ENCODE results near the gene LRRC23. TPM values are rescaled to one million over a fixed set of nuclear protein-coding genes. Genes with fewer than 3 reads are reported as not detected.
A peak's percentile ranks its signal among the peaks of the same experiment; 100 is the strongest.
"Not testable (repeated sequence)": the region's sequence is repeated elsewhere in the genome, so short reads cannot be mapped to it uniquely, and the experiment has no call there.

LRRC23 gene
- total and polyA plus RNA-seq, 2 experiments from 2014 or later, result 2.4 to 9.1 TPM

DNA sequence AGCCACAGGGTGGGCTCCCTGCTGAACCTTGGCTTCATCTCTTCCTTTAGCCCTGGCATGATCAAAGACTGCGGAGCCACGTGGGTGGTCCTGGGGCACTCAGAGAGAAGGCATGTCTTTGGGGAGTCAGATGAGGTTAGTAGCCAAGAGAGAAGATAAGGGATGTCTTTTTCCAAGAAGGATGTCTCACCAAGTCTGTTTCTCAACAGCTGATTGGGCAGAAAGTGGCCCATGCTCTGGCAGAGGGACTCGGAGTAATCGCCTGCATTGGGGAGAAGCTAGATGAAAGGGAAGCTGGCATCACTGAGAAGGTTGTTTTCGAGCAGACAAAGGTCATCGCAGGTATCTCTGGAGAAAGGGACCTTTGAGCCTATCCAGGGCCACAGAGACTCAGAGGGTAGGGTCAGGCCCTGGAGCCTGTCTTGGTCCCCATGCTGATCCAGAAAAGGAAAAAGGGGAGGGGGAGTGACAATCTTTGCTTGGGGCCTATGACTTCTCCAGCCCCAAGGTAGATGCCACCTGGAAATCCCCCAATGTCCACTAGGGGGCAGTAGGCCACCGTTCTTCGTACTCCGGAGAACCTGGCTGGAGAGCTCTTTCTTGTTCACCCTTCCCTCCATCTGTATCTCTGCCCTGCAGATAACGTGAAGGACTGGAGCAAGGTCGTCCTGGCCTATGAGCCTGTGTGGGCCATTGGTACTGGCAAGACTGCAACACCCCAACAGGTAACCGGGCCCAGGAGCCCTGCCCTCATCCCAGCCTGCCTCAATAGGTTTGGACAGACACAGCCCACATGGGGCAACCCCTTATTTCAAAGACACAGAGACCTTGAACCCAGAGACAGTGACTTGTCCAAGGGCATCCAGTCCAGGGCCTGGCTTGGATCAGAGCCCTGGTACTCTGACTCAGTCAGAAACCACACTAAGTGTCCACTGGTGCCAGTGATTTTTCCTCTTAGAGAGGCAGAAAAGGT, 35.3 kb upstream of the LRRC23 start (continued):
- TF ChIP-seq, protein P1, sequence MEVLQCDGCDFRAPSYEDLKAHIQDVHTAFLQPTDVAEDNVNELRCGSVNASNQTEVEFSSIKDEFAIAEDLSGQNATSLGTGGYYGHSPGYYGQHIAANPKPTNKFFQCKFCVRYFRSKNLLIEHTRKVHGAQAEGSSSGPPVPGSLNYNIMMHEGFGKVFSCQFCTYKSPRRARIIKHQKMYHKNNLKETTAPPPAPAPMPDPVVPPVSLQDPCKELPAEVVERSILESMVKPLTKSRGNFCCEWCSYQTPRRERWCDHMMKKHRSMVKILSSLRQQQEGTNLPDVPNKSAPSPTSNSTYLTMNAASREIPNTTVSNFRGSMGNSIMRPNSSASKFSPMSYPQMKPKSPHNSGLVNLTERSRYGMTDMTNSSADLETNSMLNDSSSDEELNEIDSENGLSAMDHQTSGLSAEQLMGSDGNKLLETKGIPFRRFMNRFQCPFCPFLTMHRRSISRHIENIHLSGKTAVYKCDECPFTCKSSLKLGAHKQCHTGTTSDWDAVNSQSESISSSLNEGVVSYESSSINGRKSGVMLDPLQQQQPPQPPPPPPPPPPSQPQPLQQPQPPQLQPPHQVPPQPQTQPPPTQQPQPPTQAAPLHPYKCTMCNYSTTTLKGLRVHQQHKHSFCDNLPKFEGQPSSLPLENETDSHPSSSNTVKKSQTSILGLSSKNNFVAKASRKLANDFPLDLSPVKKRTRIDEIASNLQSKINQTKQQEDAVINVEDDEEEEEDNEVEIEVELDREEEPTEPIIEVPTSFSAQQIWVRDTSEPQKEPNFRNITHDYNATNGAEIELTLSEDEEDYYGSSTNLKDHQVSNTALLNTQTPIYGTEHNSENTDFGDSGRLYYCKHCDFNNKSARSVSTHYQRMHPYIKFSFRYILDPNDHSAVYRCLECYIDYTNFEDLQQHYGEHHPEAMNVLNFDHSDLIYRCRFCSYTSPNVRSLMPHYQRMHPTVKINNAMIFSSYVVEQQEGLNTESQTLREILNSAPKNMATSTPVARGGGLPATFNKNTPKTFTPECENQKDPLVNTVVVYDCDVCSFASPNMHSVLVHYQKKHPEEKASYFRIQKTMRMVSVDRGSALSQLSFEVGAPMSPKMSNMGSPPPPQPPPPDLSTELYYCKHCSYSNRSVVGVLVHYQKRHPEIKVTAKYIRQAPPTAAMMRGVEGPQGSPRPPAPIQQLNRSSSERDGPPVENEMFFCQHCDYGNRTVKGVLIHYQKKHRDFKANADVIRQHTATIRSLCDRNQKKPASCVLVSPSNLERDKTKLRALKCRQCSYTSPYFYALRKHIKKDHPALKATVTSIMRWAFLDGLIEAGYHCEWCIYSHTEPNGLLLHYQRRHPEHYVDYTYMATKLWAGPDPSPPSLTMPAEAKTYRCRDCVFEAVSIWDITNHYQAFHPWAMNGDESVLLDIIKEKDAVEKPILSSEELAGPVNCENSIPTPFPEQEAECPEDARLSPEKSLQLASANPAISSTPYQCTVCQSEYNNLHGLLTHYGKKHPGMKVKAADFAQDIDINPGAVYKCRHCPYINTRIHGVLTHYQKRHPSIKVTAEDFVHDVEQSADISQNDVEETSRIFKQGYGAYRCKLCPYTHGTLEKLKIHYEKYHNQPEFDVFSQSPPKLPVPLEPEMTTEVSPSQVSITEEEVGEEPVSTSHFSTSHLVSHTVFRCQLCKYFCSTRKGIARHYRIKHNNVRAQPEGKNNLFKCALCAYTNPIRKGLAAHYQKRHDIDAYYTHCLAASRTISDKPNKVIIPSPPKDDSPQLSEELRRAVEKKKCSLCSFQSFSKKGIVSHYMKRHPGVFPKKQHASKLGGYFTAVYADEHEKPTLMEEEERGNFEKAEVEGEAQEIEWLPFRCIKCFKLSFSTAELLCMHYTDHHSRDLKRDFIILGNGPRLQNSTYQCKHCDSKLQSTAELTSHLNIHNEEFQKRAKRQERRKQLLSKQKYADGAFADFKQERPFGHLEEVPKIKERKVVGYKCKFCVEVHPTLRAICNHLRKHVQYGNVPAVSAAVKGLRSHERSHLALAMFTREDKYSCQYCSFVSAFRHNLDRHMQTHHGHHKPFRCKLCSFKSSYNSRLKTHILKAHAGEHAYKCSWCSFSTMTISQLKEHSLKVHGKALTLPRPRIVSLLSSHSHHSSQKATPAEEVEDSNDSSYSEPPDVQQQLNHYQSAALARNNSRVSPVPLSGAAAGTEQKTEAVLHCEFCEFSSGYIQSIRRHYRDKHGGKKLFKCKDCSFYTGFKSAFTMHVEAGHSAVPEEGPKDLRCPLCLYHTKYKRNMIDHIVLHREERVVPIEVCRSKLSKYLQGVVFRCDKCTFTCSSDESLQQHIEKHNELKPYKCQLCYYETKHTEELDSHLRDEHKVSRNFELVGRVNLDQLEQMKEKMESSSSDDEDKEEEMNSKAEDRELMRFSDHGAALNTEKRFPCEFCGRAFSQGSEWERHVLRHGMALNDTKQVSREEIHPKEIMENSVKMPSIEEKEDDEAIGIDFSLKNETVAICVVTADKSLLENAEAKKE (CRISPR knock-in tag; IDR thresholded peaks at IDR 0.05), result peak; percentile 58; the same call in 1 of the 2 replicates
- TF ChIP-seq EZH2phosphoT487 (IDR thresholded peaks at IDR 0.05; ENCODE audit: unreplicated experiment) (no peak), NANOG (IDR thresholded peaks at IDR 0.05; ENCODE audit: borderline replicate concordance) (no peak), POLR2AphosphoS5 (IDR thresholded peaks at IDR 0.05; ENCODE audit: low read depth) (peak; percentile 56; the same call in 1 of the 2 replicates), EZH2 (IDR thresholded peaks at IDR 0.05; ENCODE audit: low read depth, unreplicated experiment) (no peak), REST (IDR thresholded peaks at IDR 0.05; ENCODE audit: unreplicated experiment) (no peak), ZNF331 (CRISPR knock-in tag; IDR thresholded peaks at IDR 0.05; ENCODE audit: low read depth) (no peak), CREB1 (CRISPR knock-in tag; IDR thresholded peaks at IDR 0.05; ENCODE audit: low read depth) (no peak)

- Histone ChIP-seq H3K36me3 (ENCODE audit: insufficient read depth) (peaks cover 14% of the 10 kb centered on the region; the same call in 1 of the 2 replicates), H3K27ac (ENCODE audit: low read depth) (0 out of 2 replicates have a peak overlapping the region, but pooled peaks have one; percentile 79), H3K4me2 (peak overlapping the region; percentile 100; the same call in 1 of the 2 replicates), H3K4me3 (peak overlapping the region; percentile 99; the same call in 1 of the 2 replicates), H3K79me2 (replicated peaks; ENCODE audit: insufficient read depth) (peaks cover 33% of the 10 kb centered on the region), H3F3A (replicated peaks; ENCODE audit: low read depth) (peaks cover 72% of the 10 kb centered on the region), H3K4me1 (ENCODE audit: insufficient read depth) (peaks cover 57% of the 10 kb centered on the region), H4K20me1 (replicated peaks; ENCODE audit: insufficient read depth) (peaks cover 32% of the 10 kb centered on the region)
- Mint-ChIP-seq H3K4me1 (peaks cover 55% of the 10 kb centered on the region), H3K27me3 (ENCODE audit: insufficient read depth, low read depth, poor library complexity) (peaks cover 55% of the 10 kb centered on the region), H3K36me3 (ENCODE audit: low read depth) (peaks cover 51% of the 10 kb centered on the region), H3K4me3 (peak overlapping the region; percentile 92; the same call in 2 of the 3 replicates)
- DNase-seq (ENCODE audit: low spot score); ATAC-seq; H2AFZ ChIP-seq; H3K27ac Mint-ChIP-seq; H3K27me3 ChIP-seq (ENCODE audit: insufficient read depth); H3K9me2 ChIP-seq (ENCODE audit: insufficient read depth); H3K9me3 Mint-ChIP-seq: not testable (repeated sequence)
Observed at GRCh38 chr12:6870304-6870703, 34.3 kb upstream of the LRRC23 start.

All from GM23338 (cell line).